ENCODE data around the gene ARHGAP19.

The ARHGAP19 gene

DNA sequence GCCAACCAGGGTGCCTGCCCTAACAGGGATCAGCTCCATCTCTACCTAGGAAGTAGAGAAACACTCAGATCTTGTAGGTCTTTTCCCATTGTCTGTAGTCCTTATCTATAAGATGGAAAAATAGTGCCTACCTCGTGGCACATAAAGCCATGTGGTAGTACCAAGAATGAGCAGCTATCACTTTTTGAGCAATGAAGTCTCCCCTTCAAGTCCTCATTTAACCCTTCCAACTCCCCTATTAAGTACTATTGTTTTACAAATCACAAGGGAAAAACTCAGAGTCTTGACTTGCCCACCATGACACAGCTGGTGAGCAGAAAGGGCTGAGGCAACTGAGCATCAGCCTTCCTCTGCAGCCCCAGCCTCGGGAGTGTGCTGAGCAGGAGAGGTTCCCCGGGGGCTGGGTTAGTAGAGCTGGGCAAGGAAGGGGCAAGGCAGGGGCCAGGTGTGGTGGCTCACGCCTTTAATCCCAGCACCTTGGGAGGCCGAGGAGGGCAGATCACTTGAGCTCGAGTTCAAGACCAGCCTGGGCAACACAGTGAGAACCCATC, 38.8 kb upstream of the ARHGAP19 start:
- no peak for DNase-seq
- no peak for ATAC-seq (replicated peaks)
- Mint-ChIP-seq H3K36me3 (ENCODE audit: insufficient read depth) (peaks cover 41% of the 10 kb centered on the region), H3K4me1 (ENCODE audit: low read depth in 2 of 2) (peaks cover 32 to 45% of the 10 kb centered on the region in 2 donors), H3K4me3 (peak overlapping the region; percentile 89 to 93), H3K27ac (peak overlapping the region in 1 of 2 donors; percentile 15), H3K27me3 (no peaks in the 10 kb centered on the region), H3K9me3 (no peaks in the 10 kb centered on the region)

DNA sequence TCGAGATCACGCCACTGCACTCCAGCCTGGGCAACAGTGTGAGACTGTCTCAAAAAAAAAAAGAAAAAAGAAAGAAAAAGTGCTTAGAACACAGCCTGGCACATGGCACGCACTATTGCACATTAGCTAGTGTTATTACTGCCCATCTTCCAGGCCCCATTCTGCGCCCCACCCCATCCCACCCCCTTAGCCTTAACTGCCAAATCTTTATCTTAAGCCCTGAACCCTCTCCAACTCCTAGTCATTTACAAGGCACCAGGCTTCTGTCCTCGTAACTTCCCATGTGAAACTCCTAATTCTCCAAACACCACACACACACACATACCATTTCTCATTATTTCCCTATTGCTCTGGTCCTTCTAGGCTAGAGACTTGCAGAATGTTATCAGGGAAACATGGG, 37.3 kb upstream of the ARHGAP19 start:
- DNase-seq (no peak), ATAC-seq (replicated peaks) (no peak)
- Mint-ChIP-seq H3K27ac (peak overlapping the region in 1 of 2 donors; percentile 3), H3K9me3 (no peaks in the 10 kb centered on the region), H3K4me1 (ENCODE audit: low read depth in 2 of 2) (peaks cover 32 to 45% of the 10 kb centered on the region in 2 donors), H3K36me3 (ENCODE audit: insufficient read depth) (peaks cover 32% of the 10 kb centered on the region), H3K4me3 (no peak overlapping the region), H3K27me3 (no peaks in the 10 kb centered on the region)

- H3K27ac Mint-ChIP-seq = no peak overlapping the region
- ATAC-seq (replicated peaks) (no peak), DNase-seq (no peak)
- H3K36me3 Mint-ChIP-seq (ENCODE audit: insufficient read depth) = peaks cover 32% of the 10 kb centered on the region
- no peaks in the 10 kb centered on the region for H3K9me3 Mint-ChIP-seq
- peaks cover 32 to 45% of the 10 kb centered on the region in 2 donors for H3K4me1 Mint-ChIP-seq (ENCODE audit: low read depth in 2 of 2)
- no peak overlapping the region for H3K4me3 Mint-ChIP-seq
- no peaks in the 10 kb centered on the region for H3K27me3 Mint-ChIP-seq
These were observed 36.4 kb upstream of the ARHGAP19 start for GRCh38 chr10:97328646-97329453.

GRCh38 chr10:97327348-97328294, 35.2 kb upstream of the ARHGAP19 start:
- Mint-ChIP-seq H3K36me3 (ENCODE audit: insufficient read depth) (peaks cover 37% of the 10 kb centered on the region), H3K27me3 (no peaks in the 10 kb centered on the region), H3K4me3 (no peak overlapping the region), H3K9me3 (no peaks in the 10 kb centered on the region), H3K27ac (peak overlapping the region in 1 of 2 donors; percentile 3), H3K4me1 (ENCODE audit: low read depth in 2 of 2) (peaks cover 24 to 35% of the 10 kb centered on the region in 2 donors)
- ATAC-seq (replicated peaks) (no peak), DNase-seq (no peak)

DNA sequence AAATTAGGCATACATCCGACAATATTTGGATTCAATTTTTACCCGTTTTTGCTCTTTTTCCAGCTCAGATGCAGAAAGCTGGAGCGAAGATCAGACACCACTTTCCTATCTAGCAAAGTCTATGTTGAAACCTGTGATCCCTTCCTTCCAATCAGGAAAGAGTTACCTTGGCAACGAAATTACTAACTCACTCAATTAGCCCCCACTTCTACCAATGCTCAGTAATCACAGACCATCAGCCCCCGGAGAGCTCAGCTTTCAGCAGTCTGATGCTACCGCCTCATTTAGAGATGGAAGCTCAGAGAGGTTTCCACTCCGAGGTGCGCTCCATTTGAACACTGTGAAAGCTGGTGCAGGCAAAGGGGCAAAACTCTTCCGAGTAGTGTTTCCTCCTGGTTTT, 33.3 kb upstream of the ARHGAP19 start:
- Mint-ChIP-seq H3K27ac (no peak overlapping the region), H3K9me3 (no peaks in the 10 kb centered on the region), H3K36me3 (ENCODE audit: insufficient read depth) (peaks cover 29% of the 10 kb centered on the region), H3K4me1 (ENCODE audit: low read depth in 2 of 2) (peaks cover 25 to 30% of the 10 kb centered on the region in 2 donors), H3K27me3 (no peaks in the 10 kb centered on the region), H3K4me3 (no peak overlapping the region)
- DNase-seq (no peak), ATAC-seq (replicated peaks) (no peak)

- Mint-ChIP-seq H3K27ac (peak overlapping the region in 1 of 2 donors; percentile 69), H3K4me3 (no peak overlapping the region), H3K9me3 (no peaks in the 10 kb centered on the region), H3K27me3 (no peaks in the 10 kb centered on the region), H3K36me3 (ENCODE audit: insufficient read depth) (peaks cover 30% of the 10 kb centered on the region), H3K4me1 (ENCODE audit: low read depth in 2 of 2) (peaks cover 30 to 35% of the 10 kb centered on the region in 2 donors)
- DNase-seq (no peak), ATAC-seq (replicated peaks) (no peak)
These were observed 31.1 kb upstream of the ARHGAP19 start for GRCh38 chr10:97323501-97323900.

DNA sequence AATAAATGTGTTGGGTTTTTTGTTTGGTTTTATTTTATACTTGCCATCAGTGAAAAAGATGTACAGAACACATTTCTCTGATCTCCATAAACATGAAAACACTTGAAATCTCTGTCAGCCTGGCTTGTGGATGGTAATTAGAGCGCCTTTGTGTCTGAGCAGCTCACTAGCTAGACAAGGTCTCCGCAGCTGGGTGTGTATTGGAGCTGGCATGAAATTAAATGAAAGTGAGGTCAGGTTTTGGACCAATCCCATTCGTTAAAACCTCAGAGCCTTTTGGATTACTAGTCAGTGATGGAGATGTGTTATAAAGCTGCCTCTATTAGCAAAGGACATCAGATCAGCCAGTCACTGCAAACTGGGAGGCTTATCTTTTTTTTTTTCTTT, 29.4 kb upstream of the ARHGAP19 start:
- ATAC-seq (replicated peaks) = no peak
- no peak for DNase-seq
- Mint-ChIP-seq H3K4me1 (ENCODE audit: low read depth in 2 of 2) (peaks cover 25 to 26% of the 10 kb centered on the region in 2 donors), H3K27me3 (no peaks in the 10 kb centered on the region), H3K4me3 (peak overlapping the region; percentile 87 to 92), H3K27ac (peak overlapping the region; percentile 93 to 97), H3K9me3 (no peaks in the 10 kb centered on the region), H3K36me3 (ENCODE audit: insufficient read depth) (peaks cover 29% of the 10 kb centered on the region)

DNA sequence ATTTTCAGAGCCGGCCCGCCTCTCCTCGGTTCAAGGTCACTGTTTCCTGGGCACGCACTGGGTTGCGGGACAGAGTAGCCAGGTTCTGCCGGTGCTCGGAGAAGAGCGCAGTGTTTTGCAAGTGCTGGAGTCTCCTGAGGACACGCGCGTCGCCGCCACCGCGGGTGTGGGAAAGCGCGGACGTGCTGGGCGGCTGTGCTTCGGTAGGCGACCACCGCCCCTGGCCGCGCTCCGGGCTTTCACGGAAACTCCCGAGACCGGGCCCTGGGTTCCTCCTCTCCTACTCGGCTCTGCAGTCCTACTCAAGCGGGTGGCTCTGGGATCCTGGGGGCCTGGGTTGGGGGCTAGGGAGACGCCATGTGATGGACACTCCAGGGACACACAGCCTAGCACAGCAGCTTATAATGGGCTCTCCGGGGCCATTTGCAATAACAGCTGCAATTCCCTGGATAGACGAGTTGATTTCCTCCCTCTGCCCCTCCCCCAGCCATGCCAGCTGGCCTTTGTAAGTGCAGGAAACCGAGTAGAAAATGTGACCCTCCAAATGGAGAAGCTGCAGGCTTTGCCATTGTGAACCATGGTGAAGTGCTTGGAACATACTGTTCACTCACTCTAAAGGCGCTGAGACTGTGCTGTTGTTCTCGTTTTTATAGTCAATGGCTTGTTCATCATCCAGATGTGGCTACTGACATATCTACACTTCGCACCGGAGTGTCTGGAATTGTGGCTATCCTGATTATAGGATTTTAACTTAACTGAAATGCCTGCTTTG, 28.8 kb upstream of the ARHGAP19 start:
- Mint-ChIP-seq H3K9me3 (no peaks in the 10 kb centered on the region), H3K4me1 (ENCODE audit: low read depth in 2 of 2) (peaks cover 25 to 26% of the 10 kb centered on the region in 2 donors), H3K27me3 (no peaks in the 10 kb centered on the region), H3K36me3 (ENCODE audit: insufficient read depth) (peaks cover 29% of the 10 kb centered on the region), H3K27ac (peak overlapping the region; percentile 93 to 97), H3K4me3 (peak overlapping the region; percentile 87 to 92)
- ATAC-seq (replicated peaks) (no peak), DNase-seq (no peak)

GRCh38 chr10:97320480-97321031, 28.1 kb upstream of the ARHGAP19 start:
- ATAC-seq (replicated peaks) (peak; percentile 11), DNase-seq (peak in 1 of 3 experiments; percentile 19)
- H3K4me1 Mint-ChIP-seq (ENCODE audit: low read depth in 2 of 2) = peaks cover 25 to 26% of the 10 kb centered on the region in 2 donors
- peak overlapping the region; percentile 93 to 97 for H3K27ac Mint-ChIP-seq
- peaks cover 31% of the 10 kb centered on the region for H3K36me3 Mint-ChIP-seq (ENCODE audit: insufficient read depth)
- H3K4me3 Mint-ChIP-seq = peak overlapping the region; percentile 87 to 92
- no peaks in the 10 kb centered on the region for H3K9me3 Mint-ChIP-seq
- H3K27me3 Mint-ChIP-seq = no peaks in the 10 kb centered on the region

DNA sequence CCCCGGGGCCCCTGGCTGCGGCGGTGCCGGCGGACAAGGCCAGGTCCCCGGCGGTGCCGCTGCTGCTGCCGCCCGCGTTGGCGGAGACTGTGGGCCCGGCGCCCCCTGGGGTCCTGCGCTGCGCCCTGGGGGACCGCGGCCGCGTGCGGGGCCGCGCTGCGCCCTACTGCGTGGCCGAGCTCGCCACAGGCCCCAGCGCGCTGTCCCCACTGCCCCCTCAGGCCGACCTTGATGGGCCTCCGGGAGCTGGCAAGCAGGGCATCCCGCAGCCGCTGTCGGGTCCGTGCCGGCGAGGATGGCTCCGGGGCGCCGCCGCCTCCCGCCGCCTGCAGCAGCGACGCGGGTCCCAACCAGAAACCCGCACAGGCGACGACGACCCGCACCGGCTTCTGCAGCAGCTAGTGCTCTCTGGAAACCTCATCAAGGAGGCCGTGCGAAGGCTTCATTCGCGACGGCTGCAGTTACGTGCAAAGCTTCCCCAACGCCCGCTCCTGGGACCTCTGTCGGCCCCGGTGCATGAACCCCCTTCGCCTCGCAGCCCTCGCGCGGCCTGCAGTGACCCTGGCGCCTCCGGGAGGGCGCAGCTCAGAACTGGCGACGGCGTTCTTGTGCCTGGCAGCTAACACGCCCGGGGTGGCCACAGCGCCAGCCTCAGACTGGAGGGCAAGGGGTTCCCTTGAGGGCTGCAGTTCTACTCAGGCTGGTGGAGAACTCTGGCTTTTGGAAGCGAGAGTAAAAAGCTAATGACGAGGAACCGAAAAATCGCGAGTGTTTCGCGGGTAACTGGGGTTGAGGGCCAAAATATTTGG, 27.4 kb upstream of the ARHGAP19 start:
- Mint-ChIP-seq H3K4me3 (peak overlapping the region; percentile 92 to 98), H3K27ac (peak overlapping the region; percentile 93 to 97), H3K9me3 (no peaks in the 10 kb centered on the region), H3K4me1 (ENCODE audit: low read depth in 2 of 2) (peaks cover 25 to 26% of the 10 kb centered on the region in 2 donors), H3K36me3 (ENCODE audit: insufficient read depth) (peaks cover 32% of the 10 kb centered on the region), H3K27me3 (no peaks in the 10 kb centered on the region)
- DNase-seq (peak; percentile 65 to 69 (median 66)), ATAC-seq (replicated peaks) (peak; percentile 55)

DNA sequence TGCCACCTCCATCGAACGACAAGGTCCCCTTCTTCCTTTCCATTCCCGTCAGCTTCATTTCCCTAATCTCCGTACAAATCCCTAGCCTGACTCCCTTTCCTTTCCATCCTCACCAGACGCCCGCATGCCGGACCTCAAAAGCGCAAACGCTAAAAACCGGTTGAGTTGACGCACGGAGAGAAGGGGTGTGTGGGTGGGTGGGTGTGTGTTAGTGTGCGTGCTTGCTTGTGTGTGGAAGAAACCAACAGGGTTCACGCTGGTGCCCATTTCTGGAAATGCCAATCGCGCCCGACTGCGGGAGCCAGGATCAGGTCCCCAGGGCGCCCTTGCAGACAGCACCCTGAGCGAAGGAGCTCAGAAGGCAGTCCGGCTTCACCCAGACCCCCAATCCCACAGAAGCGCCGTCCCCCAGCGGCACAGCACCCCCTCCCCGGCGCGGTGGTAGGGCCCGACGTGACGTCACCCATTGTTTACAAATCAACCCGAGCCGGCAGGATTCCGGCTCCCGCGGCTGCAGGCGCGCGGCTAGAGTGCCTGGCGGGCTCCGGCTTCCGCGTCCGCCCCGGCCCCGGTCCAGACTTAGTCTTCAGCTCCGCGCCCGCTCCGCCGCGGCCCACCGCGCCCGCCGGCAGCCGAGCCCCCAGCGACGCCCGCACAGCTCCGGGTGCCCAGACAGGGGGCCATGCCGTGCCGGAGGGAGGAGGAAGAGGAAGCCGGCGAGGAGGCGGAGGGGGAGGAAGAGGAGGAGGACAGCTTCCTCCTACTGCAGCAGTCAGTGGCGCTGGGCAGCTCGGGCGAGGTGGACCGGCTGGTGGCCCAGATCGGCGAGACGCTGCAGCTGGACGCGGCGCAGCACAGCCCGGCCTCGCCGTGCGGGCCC, 26.6 kb upstream of the ARHGAP19 start, which contains the start of gene FRAT1:
TSS of gene FRAT1 (plus strand) at position 500 of the 880 bp plus-strand sequence. CDS start at position 683, 183 bp downstream.
- Mint-ChIP-seq H3K4me3 (peak within 1 kb of the TSS; percentile 92 to 98), H3K27ac (peak within 1 kb of the TSS; percentile 98 to 100), H3K27me3 (no peaks in the 10 kb centered on the region), H3K36me3 (ENCODE audit: insufficient read depth) (peaks cover 32% of the 10 kb centered on the region), H3K4me1 (ENCODE audit: low read depth in 2 of 2) (peaks cover 25 to 26% of the 10 kb centered on the region in 2 donors), H3K9me3 (no peaks in the 10 kb centered on the region)
- DNase-seq = peak; percentile 89 to 95 (median 91)
- peak; percentile 73 for ATAC-seq (replicated peaks)

Data from effector memory CD8-positive, alpha-beta T cell (primary cell).